ENCODE results near the gene ATG4B. TPM values are rescaled to one million over a fixed set of nuclear protein-coding genes. Genes with fewer than 3 reads are reported as not detected.

Gene ATG4B
- total and polyA plus RNA-seq, 9 of the 15 experiments (the other 6 are each of a cell fraction or from before 2014, with no cell fraction given), result 5.9 to 58.8 (median 35.6) TPM

- 0 out of 2 replicates have a peak, but pooled peaks have one; percentile 21 for TF ChIP-seq JUND (IDR thresholded peaks at IDR 0.05; ENCODE audit: borderline replicate concordance, low read depth, low read length)
- no peak for TF ChIP-seq JUND (tag; IDR thresholded peaks at IDR 0.05; ENCODE audit: borderline replicate concordance, low read depth, low read length)
- 0 out of 4 replicates have a peak, but pooled peaks of 1 of the 2 experiments have one; percentile 16 for TF ChIP-seq SRF (CRISPR knock-in tag; IDR thresholded peaks at IDR 0.05)
- TF ChIP-seq KLF6 (CRISPR knock-in tag; IDR thresholded peaks at IDR 0.05; ENCODE audit: borderline replicate concordance), result no peak
- no peak for TF ChIP-seq SAP30 (IDR thresholded peaks at IDR 0.05; ENCODE audit: borderline replicate concordance, insufficient read depth, low read depth, low read length, poor library complexity, severe bottlenecking)
- TF ChIP-seq SMARCA5 (IDR thresholded peaks at IDR 0.05), result no peak
- no peak for TF ChIP-seq STAT5A (IDR thresholded peaks at IDR 0.05; ENCODE audit: borderline replicate concordance, low read length)
- TF ChIP-seq ZBTB33 (CRISPR knock-in tag; IDR thresholded peaks at IDR 0.05), result 0 out of 2 replicates have a peak, but pooled peaks have one; percentile 43
- TF ChIP-seq ATF7 (IDR thresholded peaks at IDR 0.05), result peak; percentile 43; the same call in 1 of the 2 replicates
- TF ChIP-seq POLR2G (IDR thresholded peaks at IDR 0.05; ENCODE audit: low read depth, low read length), result peak; percentile 58
- TF ChIP-seq ZNF41 (CRISPR knock-in tag; conservative IDR thresholded peaks at IDR 0.05), result no peak
- peak; percentile 62; the same call in 1 of the 2 replicates for TF ChIP-seq CREB1 (IDR thresholded peaks at IDR 0.05)
- peak; percentile 56; the same call in 1 of the 2 replicates for TF ChIP-seq CREB1 (CRISPR knock-in tag; IDR thresholded peaks at IDR 0.05)
- no peak for TF ChIP-seq ARNT (IDR thresholded peaks at IDR 0.05)
- TF ChIP-seq PHF8 (IDR thresholded peaks at IDR 0.05; ENCODE audit: borderline replicate concordance, low read length), result peak; percentile 53; the same call in 1 of the 2 replicates
- peak; percentile 80; the same call in 1 of the 2 replicates for TF ChIP-seq HNRNPL (IDR thresholded peaks at IDR 0.05; ENCODE audit: low read depth, low read length)
- TF ChIP-seq, protein P1, sequence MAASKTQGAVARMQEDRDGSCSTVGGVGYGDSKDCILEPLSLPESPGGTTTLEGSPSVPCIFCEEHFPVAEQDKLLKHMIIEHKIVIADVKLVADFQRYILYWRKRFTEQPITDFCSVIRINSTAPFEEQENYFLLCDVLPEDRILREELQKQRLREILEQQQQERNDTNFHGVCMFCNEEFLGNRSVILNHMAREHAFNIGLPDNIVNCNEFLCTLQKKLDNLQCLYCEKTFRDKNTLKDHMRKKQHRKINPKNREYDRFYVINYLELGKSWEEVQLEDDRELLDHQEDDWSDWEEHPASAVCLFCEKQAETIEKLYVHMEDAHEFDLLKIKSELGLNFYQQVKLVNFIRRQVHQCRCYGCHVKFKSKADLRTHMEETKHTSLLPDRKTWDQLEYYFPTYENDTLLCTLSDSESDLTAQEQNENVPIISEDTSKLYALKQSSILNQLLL (CRISPR knock-in tag; IDR thresholded peaks at IDR 0.05; ENCODE audit: borderline replicate concordance), result no peak
- TF ChIP-seq ZNF212 (CRISPR knock-in tag; IDR thresholded peaks at IDR 0.05), result no peak
- TF ChIP-seq, protein P2, sequence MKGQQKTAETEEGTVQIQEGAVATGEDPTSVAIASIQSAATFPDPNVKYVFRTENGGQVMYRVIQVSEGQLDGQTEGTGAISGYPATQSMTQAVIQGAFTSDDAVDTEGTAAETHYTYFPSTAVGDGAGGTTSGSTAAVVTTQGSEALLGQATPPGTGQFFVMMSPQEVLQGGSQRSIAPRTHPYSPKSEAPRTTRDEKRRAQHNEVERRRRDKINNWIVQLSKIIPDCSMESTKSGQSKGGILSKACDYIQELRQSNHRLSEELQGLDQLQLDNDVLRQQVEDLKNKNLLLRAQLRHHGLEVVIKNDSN (CRISPR knock-in tag; IDR thresholded peaks at IDR 0.05), result no peak
- TF ChIP-seq, protein P3, sequence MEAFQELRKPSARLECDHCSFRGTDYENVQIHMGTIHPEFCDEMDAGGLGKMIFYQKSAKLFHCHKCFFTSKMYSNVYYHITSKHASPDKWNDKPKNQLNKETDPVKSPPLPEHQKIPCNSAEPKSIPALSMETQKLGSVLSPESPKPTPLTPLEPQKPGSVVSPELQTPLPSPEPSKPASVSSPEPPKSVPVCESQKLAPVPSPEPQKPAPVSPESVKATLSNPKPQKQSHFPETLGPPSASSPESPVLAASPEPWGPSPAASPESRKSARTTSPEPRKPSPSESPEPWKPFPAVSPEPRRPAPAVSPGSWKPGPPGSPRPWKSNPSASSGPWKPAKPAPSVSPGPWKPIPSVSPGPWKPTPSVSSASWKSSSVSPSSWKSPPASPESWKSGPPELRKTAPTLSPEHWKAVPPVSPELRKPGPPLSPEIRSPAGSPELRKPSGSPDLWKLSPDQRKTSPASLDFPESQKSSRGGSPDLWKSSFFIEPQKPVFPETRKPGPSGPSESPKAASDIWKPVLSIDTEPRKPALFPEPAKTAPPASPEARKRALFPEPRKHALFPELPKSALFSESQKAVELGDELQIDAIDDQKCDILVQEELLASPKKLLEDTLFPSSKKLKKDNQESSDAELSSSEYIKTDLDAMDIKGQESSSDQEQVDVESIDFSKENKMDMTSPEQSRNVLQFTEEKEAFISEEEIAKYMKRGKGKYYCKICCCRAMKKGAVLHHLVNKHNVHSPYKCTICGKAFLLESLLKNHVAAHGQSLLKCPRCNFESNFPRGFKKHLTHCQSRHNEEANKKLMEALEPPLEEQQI (IDR thresholded peaks at IDR 0.05), result no peak
- TF ChIP-seq ZNF3 (CRISPR knock-in tag; IDR thresholded peaks at IDR 0.05), result no peak
Measured at GRCh38 chr2:241609859-241610793, 27.4 kb upstream of the ATG4B start (continued).
